T-helper 1 cell treated with Interleukin-12 subunit alpha and Interleukin-12 subunit beta and Interleukin-4 antibody, amounts not matched to agents 30 ng/mL and 1 ng/mL, for 36 hours (primary cell): Measurements from ENCODE around the gene IFT52. TPM values are rescaled to one million over a fixed set of nuclear protein-coding genes. Genes with fewer than 3 reads are reported as not detected.

Experiments used
- intact Hi-C: fragments of 100-400 bp; cut with micrococcal nuclease; formaldehyde crosslinking; loops from one replicate; pipeline ENCODE4 v1.15.1; 2024
- total RNA-seq: library from RNA; stranded (reverse); gene quantifications from 2 replicates; pipeline ENCODE4 v1.2.3, GENCODE V29; 2022

The IFT52 gene
- total RNA-seq, 1 donor from 2014 or later = 14.9 TPM

DNA sequence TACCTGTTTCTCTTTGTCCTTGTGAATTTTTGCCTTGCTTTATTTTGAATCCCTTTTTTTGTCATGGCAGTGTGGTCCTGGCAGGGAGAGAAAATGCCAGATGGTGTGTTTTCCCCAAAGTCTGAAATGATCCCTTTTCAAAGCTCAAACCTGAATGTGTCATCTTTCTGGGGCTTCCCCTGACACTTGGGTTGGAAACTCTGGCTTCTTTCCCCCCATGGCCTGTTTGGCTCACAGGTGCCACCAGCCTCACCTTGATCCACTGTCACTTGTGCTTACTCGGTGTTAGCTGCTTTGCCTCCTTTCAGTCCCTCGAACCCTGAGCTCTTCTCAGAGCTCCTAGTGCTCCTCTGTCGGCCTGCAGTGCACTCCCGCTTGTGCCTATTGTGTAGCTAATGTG is 98.4 kb downstream of the IFT52 start:
- intact Hi-C loops = no loop called here

DNA sequence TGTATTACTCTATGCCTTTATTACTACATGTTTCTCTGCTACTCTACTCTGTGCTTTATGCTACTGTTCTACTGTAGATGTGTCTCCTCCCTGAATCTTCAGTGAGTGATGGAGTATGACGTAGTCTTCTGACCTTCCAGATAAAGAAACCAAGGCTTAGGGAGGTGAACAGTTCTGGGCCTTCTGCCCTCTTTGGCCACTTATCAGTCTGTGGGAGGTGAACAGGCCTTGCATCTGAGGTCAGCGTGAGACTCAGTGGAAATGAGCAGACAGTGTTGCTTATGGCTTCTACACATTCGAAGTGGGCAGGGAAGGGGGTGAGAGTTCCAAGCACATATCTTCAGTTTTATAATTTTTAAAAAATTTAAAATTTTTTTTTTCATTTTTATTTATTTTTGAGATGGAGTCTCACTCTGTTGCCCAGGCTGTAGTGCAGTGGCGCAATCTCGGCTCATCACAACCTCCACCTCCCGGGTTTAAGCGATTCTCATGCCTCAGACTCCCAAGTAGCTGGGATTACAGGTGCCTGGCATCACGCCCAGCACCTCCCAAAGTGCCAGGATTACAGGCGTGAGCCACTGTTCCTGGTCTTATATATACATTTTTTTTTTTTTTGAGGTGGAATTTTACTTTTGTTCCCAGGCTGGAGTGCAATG is 100.3 kb downstream of the IFT52 start:
- intact Hi-C loops = no loop called here

DNA sequence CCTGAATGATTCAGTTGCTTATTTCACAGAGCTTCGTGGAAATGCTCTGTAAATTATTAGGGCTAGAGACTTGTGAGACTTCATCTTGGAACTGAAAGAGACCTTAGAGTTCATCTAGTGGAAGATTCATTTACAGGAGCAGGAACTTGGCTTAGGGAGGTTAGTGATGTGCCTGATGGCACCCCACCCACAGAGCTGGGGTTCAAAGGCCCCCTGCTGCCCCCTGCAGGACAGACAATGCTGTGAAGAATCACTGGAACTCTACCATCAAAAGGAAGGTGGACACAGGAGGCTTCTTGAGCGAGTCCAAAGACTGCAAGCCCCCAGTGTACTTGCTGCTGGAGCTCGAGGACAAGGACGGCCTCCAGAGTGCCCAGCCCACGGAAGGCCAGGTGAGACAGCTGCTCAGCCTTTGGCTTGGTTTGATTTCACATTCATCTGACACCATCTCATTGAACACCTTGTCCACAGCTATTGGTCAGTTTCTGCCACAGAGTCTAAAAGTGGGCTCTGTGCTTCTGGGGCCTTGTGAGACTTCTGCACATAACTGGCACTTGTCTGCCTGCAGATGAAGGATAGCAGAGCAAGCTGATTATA is 101.3 kb downstream of the IFT52 start:
- intact Hi-C loops = loop anchor here (1.0 kb wide), 2 partner anchors 154 to 243 kb away; no protein-coding TSS in a partner anchor

DNA sequence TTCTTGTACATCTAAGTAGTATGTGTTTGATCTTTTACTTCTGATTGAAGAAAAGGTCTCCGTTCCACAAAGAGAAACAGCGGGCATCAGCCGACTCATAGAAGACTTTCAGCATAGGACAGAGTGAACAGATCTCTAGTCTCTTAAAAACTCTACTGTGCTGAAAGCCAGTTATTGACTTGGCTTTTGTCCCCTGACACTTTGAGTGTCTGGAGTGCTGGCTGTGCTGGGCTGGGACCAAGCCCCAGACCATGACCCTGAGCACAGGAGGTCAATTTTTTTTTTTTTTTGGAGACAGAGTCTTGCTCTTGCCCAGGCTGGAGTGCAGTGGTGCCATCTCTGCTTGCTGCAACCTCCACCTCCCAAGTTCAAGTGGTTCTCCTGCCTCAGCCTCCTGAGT is 104.0 kb downstream of the IFT52 start:
- intact Hi-C loops = no loop called here

DNA sequence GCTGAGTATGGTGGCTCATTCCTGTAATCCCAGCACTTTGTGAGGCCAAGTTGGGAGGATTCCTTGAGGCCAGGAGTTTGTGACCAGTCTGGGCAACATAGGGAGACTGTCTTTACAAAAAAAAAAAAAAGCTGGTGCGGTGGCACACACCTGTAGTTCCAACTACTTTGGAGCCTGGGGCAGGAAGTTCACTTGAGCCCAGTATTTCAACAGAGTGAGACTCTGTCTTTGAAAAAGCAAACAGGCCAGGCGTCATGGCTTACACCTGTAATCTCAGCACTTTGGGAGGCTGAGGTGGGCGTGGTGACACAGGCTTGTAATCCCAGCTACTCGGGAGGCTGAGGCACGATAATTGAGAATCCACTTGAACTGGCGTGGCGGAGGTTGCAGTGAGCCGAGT is 104.8 kb downstream of the IFT52 start:
- intact Hi-C loops = no loop called here

Other genes starting within 250 kb of the IFT52 start
- gene SRSF6, start 133.0 kb upstream of the IFT52 start, total RNA-seq = 166 and 167 TPM in 2 replicates
- gene L3MBTL1, start 83.2 kb upstream of the IFT52 start, total RNA-seq = 6.0 and 7.4 TPM in 2 replicates
- not detected in 2 replicates for gene SGK2, start 31.9 kb upstream of the IFT52 start, total RNA-seq
- gene MYBL2, start 76.2 kb downstream of the IFT52 start, total RNA-seq = 78.2 and 78.7 TPM in 2 replicates
- 0.71 TPM in 1 of 2 replicates, not detected in the other for gene GTSF1L, start 136.1 kb downstream of the IFT52 start, total RNA-seq